Measurements from ENCODE around the gene ITIH2.
"Not testable (repeated sequence)": the region's sequence is repeated elsewhere in the genome, so short reads cannot be mapped to it uniquely, and the experiment has no call there.

ITIH2 gene

GRCh38 chr10:7748637-7749036 is 45.5 kb downstream of the ITIH2 start:
- DNase-seq, result not testable (repeated sequence)

- DNase-seq, result no peak
These were observed 47.1 kb downstream of the ITIH2 start for GRCh38 chr10:7750222-7750621.

- no peak for DNase-seq
These were observed 49.1 kb downstream of the ITIH2 start for GRCh38 chr10:7752251-7752650.

- DNase-seq, result no peak
These were observed 52.0 kb downstream of the ITIH2 start for GRCh38 chr10:7755103-7755502.

GRCh38 chr10:7756360-7756992 is 53.4 kb downstream of the ITIH2 start:
- DNase-seq, result peak in 1 of 2 donors; percentile 30

- DNase-seq, result no peak
These were observed 60.8 kb downstream of the ITIH2 start for GRCh38 chr10:7763929-7764328.

GRCh38 chr10:7766241-7766640 is 63.1 kb downstream of the ITIH2 start:
- no peak for DNase-seq

GRCh38 chr10:7767209-7767608 is 64.1 kb downstream of the ITIH2 start:
- DNase-seq, result no peak

- DNase-seq, result no peak
These were observed 65.3 kb downstream of the ITIH2 start for GRCh38 chr10:7768417-7768816.

GRCh38 chr10:7773845-7774801 is 71.0 kb downstream of the ITIH2 start:
- DNase-seq, result no peak

GRCh38 chr10:7776777-7777176 is 73.7 kb downstream of the ITIH2 start:
- no peak for DNase-seq

- DNase-seq, result not testable (repeated sequence)
These were observed 79.1 kb downstream of the ITIH2 start for GRCh38 chr10:7782194-7782593.

- DNase-seq, result no peak
These were observed 83.3 kb downstream of the ITIH2 start for GRCh38 chr10:7786430-7786829.

- DNase-seq, result no peak
These were observed 84.2 kb downstream of the ITIH2 start for GRCh38 chr10:7787150-7787856.

GRCh38 chr10:7787857-7788638 is 84.9 kb downstream of the ITIH2 start, which contains the start of the genes ATP5F1C and KIN:
Gene ATP5F1C, plus strand, starts transcription at chr10:7788177. Its CDS starts 31 bp downstream, at chr10:7788208.
Gene KIN, minus strand, starts transcription at chr10:7787993. Its CDS starts 60 bp downstream, at chr10:7787933.
- DNase-seq, result peak; percentile 97 to 98

- DNase-seq, result peak in 1 of 2 donors; percentile 4
These were observed 85.6 kb downstream of the ITIH2 start for GRCh38 chr10:7788639-7789286.

GRCh38 chr10:7789390-7789789 is 86.3 kb downstream of the ITIH2 start:
- no peak for DNase-seq

- DNase-seq, result no peak
These were observed 89.4 kb downstream of the ITIH2 start for GRCh38 chr10:7792541-7792940.

- DNase-seq, result no peak
These were observed 91.3 kb downstream of the ITIH2 start for GRCh38 chr10:7794251-7795026.

- no peak for DNase-seq
These were observed 92.5 kb downstream of the ITIH2 start for GRCh38 chr10:7795605-7796004.

GRCh38 chr10:7797582-7797981 is 94.5 kb downstream of the ITIH2 start:
- DNase-seq, result no peak

Measured in CD4-positive, alpha-beta T cell treated with Interferon alpha-2 for 1 hour (primary cell).